ENCODE measurements around the gene ACP7.

DNA sequence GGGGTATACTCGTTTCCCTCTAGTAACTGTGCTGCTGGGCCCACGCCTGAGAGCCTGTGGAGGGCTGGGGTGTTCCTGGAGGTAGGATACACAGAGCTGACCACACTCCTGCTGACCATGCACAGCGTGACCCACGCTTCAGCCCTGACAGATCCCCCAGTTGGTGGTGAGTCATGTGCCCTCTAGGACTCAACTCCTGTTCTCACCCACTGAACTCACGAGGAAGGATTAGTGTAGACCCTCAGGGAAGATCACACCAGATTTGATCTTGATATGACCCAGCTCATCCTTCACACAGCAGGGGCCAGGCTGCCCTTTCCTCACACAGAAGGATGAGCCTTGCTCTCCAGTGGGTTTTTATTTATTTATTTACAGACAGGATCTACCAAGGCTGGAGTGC is 13.3 kb upstream of the ACP7 start:
- TF ChIP-seq, protein P1, sequence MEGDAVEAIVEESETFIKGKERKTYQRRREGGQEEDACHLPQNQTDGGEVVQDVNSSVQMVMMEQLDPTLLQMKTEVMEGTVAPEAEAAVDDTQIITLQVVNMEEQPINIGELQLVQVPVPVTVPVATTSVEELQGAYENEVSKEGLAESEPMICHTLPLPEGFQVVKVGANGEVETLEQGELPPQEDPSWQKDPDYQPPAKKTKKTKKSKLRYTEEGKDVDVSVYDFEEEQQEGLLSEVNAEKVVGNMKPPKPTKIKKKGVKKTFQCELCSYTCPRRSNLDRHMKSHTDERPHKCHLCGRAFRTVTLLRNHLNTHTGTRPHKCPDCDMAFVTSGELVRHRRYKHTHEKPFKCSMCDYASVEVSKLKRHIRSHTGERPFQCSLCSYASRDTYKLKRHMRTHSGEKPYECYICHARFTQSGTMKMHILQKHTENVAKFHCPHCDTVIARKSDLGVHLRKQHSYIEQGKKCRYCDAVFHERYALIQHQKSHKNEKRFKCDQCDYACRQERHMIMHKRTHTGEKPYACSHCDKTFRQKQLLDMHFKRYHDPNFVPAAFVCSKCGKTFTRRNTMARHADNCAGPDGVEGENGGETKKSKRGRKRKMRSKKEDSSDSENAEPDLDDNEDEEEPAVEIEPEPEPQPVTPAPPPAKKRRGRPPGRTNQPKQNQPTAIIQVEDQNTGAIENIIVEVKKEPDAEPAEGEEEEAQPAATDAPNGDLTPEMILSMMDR (IDR thresholded peaks at IDR 0.05; ENCODE audit: borderline replicate concordance, extremely low read depth, low read length, poor library complexity, severe bottlenecking) = no peak
- no peak for TF ChIP-seq EZH2 (IDR thresholded peaks at IDR 0.05; ENCODE audit: borderline replicate concordance, low read depth, low read length, severe bottlenecking)
